Measurements from ENCODE around the gene PRKN.

- no peak for TF ChIP-seq CTCF (IDR thresholded peaks at IDR 0.05)
- TF ChIP-seq POLR2A (IDR thresholded peaks at IDR 0.05), result no peak
Observed at GRCh38 chr6:162488444-162488843, 239.1 kb downstream of the PRKN start.

Measured in thyroid gland (tissue), 4 donors.